ENCODE measurements around the gene RAD51B.

GRCh38 chr14:68380329-68380741 is 560.8 kb downstream of the RAD51B start:
- no peak for TF ChIP-seq POLR2A (IDR thresholded peaks at IDR 0.05)
- TF ChIP-seq, protein P1, sequence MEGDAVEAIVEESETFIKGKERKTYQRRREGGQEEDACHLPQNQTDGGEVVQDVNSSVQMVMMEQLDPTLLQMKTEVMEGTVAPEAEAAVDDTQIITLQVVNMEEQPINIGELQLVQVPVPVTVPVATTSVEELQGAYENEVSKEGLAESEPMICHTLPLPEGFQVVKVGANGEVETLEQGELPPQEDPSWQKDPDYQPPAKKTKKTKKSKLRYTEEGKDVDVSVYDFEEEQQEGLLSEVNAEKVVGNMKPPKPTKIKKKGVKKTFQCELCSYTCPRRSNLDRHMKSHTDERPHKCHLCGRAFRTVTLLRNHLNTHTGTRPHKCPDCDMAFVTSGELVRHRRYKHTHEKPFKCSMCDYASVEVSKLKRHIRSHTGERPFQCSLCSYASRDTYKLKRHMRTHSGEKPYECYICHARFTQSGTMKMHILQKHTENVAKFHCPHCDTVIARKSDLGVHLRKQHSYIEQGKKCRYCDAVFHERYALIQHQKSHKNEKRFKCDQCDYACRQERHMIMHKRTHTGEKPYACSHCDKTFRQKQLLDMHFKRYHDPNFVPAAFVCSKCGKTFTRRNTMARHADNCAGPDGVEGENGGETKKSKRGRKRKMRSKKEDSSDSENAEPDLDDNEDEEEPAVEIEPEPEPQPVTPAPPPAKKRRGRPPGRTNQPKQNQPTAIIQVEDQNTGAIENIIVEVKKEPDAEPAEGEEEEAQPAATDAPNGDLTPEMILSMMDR (IDR thresholded peaks at IDR 0.05) = no peak
- TF ChIP-seq EP300 (IDR thresholded peaks at IDR 0.05) = no peak

Measured in tibial nerve (tissue), 4 donors.